Glomerular visceral epithelial cell (primary cell): ENCODE results near the gene NUBPL.
"Not testable (repeated sequence)": the region's sequence is repeated elsewhere in the genome, so short reads cannot be mapped to it uniquely, and the experiment has no call there.

Experiments
- DNase-seq: peaks from one replicate; pipeline ENCODE4 v3.0.0-alpha.2; 2016; ENCODE audit errors: extremely low spot score

The NUBPL gene

GRCh38 chr14:31677052-31677451 lies 115.8 kb downstream of the NUBPL start:
- DNase-seq = no peak

DNA sequence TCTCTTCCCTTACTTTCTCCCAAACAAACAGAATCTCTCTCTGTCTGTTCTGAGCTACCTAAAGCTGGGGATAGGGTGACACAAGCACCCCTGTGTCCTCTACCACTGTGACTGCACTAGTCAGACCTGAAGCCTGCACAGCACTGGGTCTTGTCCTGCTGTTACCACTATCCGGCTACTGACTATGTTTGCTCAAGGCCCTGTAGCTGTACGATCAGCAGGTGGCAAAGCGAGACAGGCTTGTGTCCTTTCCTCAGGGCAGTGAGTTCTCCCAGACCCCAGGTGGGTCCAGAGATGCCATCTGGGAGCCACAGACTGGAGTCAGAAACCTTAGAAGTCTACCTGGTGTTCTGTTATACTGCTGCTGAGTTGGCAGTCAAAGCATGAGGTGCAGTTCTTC lies 116.4 kb downstream of the NUBPL start:
- no peak for DNase-seq

- no peak for DNase-seq
Measured at GRCh38 chr14:31678421-31679249, 117.4 kb downstream of the NUBPL start.

DNA sequence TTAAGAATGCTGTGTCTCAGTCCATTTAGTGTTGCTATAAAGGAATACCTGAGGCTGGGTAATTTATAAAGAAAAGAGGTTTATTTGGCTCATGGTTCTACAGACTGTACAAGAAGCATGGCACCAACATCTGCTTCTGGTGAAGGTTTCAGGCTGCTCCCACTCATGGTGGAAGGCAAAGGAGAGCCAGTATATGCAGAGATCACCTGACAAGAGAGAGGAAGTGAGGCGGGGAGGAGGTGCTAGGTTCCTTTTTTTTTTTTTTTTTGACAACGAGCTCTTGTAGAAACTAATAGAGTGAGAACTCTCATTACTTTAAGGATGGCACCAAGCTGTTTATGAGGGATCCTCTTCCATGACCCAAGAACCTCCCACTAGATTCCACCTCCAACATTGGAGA lies 121.6 kb downstream of the NUBPL start:
- DNase-seq = no peak

GRCh38 chr14:31687726-31688125 lies 126.5 kb downstream of the NUBPL start:
- DNase-seq = no peak

- DNase-seq = no peak
Measured at GRCh38 chr14:31690056-31690455, 128.9 kb downstream of the NUBPL start.

DNA sequence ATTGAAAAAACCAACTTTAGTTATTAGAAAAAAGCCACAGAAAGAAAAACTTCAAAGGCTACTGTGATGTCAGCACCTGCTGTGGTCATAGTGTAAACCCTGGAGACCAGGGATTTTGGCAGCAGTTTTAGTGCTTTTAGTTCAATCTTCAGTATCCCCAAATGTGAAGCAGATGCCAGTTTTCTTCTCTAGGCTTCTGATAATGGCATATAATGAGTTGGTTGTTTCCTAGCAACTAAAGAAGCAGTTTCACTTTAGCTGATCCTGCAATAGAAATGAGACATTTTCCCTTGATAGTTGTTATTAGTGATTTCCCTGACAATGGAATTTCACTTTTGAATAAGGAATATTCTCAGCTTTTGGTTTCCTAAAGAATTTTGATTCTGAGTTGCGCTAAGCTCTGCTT lies 131.2 kb downstream of the NUBPL start:
- DNase-seq = no peak

- DNase-seq = no peak
Measured at GRCh38 chr14:31696378-31696777, 135.2 kb downstream of the NUBPL start.

DNA sequence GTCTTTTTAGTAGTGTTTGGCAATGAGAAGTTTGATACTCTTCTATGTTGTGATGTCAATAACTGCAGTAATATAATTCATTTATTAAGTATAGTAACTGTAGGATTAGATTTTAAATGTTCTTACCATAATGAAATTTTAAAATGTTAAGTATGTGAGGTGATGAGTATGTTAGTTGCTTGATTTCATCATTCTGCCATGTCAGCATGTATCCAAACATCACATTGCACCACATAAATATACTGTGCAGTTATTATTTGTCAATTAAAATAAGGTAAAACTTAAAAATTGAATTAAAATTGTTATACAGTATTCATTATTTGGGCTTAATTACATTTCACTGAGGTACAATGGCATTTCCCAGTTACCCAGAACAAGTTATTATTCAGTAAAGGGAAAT lies 138.6 kb downstream of the NUBPL start:
- no peak for DNase-seq

GRCh38 chr14:31700282-31701074 lies 139.3 kb downstream of the NUBPL start:
- no peak for DNase-seq

DNA sequence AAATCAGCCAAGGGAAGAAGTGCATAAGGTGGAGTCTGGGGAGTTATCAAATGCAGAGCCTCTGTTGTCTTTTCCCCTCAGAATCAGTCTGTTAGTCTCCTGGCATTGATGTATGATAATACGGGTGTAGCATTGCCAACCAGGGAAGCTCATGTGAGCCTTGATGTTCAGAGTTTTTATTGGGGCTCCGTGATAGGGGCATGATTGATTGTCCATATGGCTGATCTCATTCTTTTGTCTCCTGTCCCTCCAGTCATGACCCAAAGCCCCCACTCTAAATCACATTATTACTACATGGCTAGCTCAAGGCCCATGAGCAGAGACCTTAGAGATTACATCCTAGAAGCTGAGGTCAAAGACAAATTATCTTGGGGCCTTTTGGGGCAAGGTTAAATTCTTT lies 140.9 kb downstream of the NUBPL start:
- DNase-seq = no peak

DNA sequence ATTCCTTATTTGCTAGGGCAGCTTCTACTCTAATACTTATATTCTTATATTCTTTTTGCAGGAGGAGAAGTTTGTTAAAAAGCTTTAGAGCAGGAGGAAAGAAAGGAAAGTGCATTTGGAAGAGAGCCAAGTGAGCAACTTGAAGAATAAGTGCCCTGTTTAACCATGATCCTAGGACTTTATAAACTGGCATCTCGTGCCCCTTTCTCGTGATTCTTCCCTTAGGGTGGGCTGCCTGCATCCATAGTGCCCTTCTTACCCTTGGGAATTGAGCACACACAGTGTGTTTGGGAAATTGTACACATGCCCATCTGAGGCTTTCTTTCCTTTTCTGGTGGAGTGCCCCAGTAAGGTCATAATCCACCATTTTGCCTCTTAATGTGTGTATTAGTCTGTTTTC lies 141.9 kb downstream of the NUBPL start:
- DNase-seq = no peak

- DNase-seq = no peak
Measured at GRCh38 chr14:31705731-31706130, 144.5 kb downstream of the NUBPL start.

DNA sequence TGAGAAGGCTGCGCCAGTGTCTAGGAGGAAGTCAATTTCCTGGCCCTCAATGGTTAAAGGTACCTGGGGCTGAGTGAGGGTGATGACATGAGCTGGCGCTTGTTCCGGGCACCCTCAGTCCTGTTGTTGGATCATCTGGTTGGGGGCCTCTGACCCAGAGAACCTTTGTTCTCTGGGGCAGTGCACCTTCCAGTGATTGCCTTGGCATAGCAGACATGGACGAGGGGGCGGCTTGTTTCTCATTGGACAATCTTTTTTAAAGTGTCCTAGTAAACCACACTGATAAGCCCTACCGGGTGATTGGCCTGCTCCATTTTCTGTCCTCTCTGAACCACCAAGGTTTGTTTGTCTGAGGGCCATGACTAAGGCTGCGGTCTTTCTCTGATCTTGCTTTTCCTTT lies 147.5 kb downstream of the NUBPL start:
- DNase-seq = not testable (repeated sequence)

DNA sequence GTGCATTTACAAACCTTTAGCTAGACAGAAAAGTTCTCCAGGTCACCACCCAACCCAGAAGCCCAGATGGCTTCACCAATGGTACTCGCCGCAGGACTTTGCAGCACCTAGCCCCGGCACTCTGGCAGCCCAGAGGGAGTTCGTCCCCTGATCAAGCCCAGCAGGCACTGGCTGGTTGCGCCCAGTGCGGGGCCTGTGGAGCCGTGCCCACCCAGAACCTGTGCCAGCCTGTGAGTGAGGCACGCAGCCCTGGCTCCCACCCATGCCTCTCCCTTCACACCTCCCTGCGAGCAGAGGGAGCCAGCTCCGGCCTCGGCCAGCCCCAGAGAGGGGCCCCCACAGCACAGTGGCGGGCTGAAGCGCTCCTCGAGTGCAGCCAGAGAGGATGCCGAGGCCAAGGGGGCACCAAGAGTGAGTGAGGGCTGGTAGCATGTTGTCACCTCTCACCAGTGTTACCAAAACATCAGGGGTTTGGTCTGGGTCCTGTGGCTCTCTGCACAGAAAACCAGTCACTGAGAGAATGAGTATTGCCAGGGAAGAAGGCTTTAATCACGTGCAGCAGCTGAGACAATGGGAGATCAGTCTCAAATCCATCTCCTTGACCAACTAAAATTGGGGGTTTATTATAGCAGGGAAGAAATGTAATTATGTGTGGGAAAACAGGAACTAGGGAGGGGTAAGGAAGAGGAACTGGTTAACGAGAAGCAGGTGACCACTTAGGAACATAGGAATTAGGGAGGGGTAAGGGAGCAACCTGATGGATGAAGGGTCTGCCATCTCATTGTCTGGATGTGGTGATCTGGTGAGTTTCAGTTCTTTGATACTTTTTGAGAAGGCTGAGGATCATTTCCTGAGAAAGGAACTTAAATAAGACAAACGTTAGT lies 151.3 kb downstream of the NUBPL start:
- no peak for DNase-seq

GRCh38 chr14:31716208-31716607 lies 155.0 kb downstream of the NUBPL start:
- DNase-seq = no peak

- DNase-seq = no peak
Measured at GRCh38 chr14:31717294-31718085, 156.3 kb downstream of the NUBPL start.

DNA sequence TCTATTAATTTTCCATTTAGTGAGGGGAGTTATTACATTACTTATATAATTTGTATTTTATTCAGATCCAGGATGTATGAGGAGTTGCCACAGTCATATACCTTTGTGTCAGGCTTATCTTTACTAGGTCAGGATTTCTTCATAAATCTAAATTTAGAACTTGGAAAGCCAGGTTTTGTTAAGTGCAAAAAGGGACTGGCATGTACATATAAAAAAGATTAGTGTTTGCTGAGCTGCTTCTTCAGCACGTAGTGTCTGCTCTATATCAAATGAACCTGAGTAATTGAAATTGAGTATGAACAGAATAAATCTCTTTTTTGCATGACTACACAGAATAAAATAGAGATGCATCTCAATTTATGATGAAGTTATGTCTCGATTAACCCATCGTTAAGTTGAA lies 157.4 kb downstream of the NUBPL start:
- DNase-seq = no peak

GRCh38 chr14:31718985-31719384 lies 157.8 kb downstream of the NUBPL start:
- no peak for DNase-seq

DNA sequence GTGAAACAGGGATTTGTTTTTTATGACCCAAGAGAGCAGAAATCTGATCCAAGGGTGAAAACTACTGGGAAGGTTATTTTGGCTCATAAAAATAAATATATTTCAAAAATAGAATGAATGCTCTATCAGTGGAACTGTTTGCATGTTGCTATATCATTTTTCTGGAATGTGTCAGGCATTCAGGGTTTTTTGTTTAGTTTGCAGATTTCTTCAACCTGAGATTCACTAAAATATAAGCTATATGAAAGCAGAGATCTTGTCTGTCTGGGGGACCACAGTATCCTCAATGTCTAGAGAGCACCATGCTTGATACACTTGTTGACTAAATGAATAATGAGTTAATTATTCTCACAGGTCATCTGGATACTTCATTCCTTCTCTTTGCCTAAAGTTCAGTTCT lies 165.1 kb downstream of the NUBPL start:
- no peak for DNase-seq

DNA sequence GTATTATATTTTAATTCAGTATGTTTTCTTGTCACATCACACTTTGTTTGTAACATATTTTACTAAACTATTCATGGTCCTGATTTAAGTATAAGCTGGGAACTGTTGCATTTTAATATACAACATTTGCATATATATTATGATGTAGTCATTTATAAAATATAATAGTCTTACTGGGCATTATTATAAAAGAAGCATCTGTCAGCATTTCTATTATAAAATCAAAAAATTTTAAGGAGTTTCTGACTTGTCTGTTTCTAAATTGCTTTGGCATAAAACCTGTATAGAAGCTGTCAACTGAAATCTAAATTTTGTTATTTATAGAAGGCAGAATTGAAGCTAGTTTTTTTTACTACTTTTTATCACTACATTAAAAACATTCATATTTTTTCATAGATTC lies 166.6 kb downstream of the NUBPL start:
- no peak for DNase-seq
